ENCODE results near the gene KHSRP.

- TF ChIP-seq CTCF (IDR thresholded peaks at IDR 0.05) (no peak), ZFX (IDR thresholded peaks at IDR 0.05; ENCODE audit: borderline replicate concordance) (no peak)
Observed at GRCh38 chr19:6406401-6406800, 18.2 kb downstream of the KHSRP start.
